Globus pallidus (tissue), 1 donor: ENCODE data around the gene CDC42EP4.
A peak's percentile ranks its signal among the peaks of the same experiment; 100 is the strongest.
"Not testable (repeated sequence)": the region's sequence is repeated elsewhere in the genome, so short reads cannot be mapped to it uniquely, and the experiment has no call there.

Experiments
- DNase-seq: peaks from one replicate; pipeline ENCODE4 v3.0.0-alpha.2; 2015; ENCODE audit warnings: low spot score

Gene CDC42EP4

DNA sequence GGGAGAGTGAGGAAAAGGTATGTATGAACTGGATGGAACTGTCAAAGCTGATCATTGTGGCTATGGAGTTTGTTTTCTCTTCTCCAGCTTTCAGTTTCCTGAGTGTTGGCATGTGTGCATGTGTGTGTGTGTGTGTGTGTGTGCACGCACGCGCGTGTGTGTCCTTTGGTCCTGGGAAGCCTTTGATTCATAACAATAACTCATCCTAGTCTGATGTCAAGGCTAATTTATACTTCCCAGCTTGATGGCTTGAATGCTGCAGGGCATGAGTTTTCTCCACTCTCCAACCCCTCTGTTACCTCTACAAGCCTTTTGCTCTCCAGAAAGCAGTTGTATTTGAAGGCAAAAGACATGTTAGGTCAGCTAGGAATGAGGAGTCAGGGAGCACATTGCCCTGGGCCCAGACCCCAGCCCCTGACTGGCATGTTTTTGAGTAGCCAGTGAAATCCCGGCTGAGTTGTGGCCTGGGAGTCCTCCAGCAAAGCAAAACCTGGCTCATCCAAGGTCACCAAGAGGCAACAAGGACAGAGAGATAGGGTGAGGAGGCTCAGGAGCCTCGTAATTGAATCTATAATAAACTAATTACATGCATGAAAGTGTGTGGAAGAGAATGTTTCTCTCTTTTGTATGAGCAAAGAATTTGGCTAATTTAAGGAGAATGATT, 8.9 kb upstream of the CDC42EP4 start:
- no peak for DNase-seq

DNA sequence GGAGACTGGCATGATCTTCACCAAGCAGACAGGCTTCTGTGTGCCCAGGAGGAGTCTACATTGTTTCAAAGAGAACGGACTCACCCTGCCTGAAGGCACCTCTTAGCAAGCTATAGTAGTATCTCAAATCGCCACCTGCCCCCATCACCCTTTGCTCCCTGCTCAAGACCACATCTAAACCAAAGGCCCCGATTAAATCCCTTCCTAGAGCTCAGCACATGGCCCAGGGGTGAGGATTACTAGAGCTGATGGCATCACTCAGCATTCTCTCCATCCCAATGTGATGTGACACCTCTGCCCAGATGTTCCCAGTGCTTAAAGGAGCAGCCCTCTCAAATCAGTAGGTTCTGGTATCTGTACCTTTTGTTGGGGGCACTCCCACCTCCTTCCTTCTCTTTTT, 8.0 kb upstream of the CDC42EP4 start:
- no peak for DNase-seq

DNA sequence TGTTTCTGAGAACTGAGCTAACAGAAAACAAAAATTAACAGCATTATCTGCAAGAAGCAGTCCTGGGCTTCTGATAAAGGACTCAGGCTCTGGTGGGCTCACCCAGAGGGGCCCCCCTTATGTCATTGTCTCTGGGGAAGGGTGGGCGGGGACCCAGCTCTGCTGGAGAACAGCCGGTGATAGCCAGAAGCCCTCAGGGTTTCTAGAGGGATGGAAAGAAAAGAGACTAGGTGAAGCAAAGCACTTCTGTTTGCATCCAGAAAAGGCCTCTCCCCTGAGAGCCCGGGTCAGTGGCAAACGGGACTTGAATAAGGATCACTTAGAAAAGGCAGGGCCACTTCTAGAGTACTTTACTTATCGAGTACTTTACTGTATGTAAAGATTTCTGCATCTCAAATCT, 7.0 kb upstream of the CDC42EP4 start:
- DNase-seq: no peak

DNA sequence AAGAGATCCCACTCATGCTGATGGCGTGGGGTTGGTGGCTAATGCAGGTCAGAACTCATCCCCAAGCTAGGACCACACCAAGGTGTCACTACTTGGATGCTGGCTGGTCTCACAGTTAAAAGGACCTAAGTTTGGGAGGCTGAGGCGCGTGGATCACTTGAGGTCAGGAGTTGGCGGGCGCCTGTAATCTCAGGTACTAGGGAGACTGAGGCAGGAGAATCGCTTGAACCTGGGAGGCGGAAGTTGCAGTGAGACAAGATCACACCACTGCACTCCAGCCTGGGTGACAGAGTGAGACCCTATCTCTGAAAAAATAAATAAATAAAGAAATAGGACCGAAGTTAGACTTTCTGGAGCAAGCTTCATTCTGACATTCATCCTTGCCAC, 6.6 kb upstream of the CDC42EP4 start:
- DNase-seq: no peak

DNA sequence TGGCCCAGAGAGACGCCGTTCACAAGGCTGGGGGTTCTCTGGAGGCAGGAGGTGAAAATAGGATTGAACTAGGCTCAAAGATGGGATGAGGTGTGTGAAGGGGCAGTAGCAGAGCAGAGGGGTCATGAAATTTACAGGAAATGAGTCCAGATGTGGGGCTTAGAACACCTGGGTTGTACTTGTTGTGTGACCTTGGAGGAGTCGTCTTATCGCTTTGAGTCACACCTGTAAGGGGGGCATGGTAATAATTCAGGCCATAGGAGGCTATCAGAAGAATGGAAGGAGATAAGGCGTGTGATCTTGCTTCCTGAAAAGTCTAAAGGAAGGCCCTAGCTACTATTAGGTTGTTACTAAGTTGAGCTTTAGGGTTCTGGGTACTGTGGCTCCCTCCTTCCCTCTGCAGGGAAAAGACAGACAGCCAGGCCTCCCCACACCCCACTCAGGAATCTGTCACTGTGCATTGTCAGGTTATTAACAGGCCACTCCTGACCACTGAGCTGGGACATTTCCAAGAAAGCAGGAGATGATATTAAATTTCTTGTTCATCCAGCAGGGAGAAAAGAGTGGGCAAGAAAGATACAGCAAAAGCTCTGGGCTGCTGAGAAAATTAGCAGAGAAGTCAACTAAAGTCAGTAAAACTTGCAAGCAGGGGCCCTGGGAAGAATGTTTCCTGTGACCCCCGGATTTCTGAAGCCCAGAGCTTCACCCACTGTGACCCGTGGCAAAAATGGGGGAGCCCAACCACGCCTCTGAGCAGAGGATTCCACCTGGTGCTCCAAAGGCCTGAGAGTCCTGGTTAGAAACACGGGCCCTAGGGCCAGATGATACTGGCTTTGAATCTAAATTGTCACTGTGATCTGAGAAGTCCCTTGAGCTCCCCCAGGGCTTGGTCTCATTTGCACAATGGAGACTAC, 6.0 kb upstream of the CDC42EP4 start:
- no peak for DNase-seq

DNA sequence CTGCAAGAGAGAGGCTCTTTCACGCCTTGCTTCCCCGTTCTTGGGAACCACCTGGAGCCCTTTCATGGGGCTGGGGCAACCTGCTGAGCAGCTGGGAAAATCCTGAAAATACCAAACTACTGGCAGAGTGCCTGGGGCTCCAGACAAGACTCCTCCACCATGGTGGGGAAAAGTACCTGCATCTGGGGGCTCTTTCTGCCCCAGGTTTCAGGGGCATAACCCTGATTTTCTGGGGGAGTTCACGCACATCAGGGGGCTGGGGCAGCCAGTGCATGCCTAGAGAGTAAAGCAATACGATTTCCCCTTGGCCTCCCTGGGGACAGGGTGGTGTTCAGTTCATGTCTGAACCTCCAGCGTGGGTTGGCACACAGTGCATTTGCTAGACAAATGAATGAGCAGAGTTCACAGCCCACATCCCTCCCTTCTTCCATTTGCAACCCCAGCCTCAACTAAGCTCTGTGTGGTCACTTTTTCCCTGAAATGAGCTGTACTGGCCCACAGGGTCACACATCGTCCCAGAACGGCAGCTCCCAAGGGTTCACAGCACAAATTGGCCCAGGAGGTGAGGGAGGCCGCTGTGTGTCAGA, 5.2 kb upstream of the CDC42EP4 start:
- no peak for DNase-seq

DNA sequence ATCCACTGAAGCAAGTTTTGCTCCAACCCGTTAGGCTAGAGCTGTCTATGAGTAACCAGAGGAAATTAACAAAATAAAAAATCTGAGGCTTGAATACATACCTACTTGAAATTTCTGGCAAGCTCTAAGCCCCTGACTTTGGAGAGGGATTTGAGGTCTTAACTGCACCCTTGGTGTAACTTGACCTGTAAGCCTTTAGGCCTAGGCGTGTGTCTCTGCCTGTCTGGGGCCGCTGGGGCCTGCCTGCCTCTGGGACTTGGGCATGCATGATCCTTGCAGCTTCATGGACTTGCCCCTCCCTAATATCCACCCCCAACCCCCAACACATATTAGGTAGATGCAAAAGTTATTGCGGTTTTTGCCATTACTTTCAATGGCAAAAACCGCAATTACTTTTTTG, 3.7 kb upstream of the CDC42EP4 start:
- DNase-seq: no peak

DNA sequence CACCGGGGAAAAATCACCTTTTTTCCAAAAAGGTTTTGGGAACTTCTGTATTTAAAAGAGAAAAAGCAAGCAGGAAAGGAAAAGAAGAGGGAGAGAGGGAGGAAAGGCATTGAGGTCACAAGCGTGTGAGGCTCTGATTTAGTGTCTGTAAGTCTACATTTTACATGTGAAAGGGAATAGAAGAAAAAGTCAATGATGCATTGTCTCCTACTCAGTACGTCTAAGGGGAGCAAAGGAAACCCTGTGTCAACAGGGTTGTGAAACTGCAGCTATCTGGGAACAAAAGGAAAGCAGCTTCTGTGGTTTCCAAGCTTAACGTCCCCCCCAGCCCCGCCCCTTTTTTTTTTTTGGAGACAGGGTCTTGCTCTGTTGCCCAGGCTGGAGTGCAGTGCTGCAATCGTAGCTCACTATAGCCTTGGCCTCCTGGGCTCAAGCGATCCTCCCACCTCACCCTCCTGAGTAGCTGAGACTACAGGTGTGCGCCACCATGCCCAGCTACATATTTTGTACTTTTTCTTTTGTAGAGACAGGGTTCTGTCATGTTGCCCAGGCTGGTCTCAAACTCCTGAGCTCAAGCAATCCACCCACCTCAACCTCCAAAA, 1.8 kb upstream of the CDC42EP4 start:
- DNase-seq: no peak

DNA sequence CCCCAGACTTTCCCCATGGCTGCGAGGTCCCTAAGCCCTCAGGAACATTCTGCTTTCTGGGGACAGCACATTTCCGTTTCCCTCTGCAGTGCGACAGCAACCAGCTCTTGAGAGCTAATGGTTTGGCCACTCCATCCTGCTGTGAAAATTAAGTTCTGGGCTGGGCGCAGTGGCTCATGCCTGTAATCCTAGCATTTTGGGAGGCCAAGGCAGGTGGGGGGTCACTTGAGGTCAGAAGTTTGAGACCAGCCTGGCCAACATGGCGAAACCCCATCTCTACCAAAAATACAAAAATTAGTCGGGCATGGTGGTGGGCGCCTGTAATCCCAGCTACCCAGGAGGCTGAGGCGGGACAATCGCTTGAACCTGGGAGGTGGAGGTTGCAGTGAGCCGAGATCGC, 1.1 kb upstream of the CDC42EP4 start:
- DNase-seq: not testable (repeated sequence)

DNA sequence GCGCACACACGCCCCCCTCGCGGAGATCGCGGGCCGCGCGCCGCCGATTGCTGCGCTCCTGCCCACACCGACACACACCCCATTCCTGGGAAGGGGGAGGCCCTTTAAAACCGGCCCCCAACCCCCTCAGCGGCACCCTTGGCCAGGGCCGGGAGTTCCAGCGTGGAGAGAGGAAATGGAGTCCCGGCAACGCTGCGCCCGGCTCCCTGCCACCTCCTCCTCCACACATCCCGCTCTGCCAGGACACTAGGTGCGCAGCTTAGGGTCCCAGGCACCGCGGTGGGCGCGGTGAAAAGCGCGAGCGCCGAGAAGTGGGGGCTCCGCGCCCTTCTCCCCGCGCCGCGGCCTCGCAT, 397 bp downstream of the CDC42EP4 start:
- no peak for DNase-seq

DNA sequence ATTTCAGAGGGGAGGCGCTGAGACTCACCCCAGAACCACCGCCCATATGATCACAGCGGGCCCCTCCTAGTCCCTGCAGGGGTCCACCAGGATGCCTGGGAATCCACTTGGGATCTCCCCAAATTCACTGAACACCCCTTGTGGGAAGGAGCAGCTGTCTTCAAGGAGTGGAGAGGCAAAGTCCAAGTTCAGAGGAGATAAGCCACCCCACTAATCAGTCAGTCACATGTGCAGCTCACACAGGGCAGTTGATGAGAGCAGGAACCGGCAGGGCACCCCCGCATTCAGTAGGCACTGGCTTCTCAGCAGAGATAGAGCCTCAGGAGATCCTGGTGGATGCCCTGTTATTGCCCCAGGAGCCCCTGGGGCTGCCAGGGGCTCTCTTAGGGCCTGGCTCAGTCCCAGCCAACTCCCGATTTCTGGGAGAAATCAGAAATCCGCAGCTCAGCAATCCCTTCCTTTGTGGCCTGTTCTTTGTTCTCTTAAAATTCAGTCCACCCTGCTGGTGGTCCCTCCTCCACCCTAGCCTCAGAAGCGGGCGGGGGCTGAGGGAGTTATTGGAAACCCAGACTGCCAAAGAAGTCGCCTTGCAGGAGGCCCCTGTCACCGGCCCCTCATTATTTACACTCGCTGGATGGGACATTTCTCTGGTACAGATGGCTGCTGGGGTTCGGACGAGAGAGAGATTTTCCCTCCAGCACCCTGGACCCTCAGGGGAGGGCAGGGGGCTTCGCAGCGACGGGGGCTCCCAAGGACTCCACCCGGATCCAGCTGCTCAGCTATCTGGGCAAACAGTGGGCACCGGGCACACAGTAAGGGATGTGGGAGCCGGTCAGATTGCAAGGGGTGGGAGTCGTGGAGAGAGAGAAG, 1.8 kb downstream of the CDC42EP4 start:
- DNase-seq: no peak

DNA sequence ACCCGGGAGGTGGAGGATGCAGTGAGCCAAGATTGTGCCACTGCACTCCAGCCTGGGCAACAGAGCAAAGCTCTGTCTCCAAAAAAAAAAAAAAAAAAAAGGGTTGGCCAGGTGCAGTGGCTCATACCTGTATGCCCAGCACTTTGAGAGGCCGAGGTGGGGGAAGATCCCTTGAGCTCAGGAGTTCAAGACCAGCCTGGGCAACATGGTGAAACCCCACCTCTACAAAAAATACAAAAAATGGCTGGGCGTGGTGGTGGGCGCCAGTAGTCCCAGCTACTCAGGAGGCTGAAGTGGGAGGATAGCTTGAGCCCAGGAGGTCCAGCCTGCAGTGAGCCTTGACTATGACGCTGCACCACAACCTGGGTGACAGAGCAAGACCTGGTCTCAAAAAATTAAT, 2.8 kb downstream of the CDC42EP4 start:
- DNase-seq: not testable (repeated sequence)

DNA sequence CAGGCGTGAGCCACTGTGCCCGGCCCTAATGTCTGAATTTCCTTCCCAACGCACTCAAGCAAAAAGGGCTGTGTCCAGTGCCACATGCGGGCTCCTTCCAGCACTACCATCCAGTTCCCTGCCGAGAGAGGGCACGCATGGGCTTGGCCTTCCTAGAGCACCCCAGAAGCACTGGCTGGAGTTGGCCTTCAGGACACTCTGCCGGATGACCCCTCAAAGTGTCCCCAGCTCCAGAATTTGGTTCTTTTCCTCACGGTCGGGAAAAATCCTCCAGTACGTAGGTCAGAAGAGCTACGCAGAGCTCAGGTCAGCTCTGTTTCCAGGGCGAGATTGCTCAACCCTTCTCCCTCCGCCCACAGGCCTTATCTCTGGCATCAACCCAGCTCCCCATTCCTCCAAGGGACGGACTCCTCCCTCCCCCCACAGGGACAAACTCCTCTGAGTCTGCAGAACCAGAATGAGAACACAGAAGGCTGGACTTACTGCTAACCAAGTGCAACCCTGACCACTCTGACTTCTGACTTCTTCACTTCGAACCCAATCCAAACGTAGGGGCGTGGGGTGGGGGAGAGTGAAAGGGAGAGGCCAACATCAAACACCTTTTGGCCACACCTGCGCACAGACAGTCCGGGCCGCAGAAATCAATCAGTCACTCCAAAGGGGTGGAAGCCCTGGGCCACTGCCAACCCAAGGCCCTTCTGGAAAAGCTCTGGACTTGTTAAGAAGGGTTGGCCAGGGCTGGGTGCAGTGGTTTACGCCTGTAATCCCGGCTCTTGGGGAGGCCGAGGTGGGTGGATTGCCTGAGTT, 3.6 kb downstream of the CDC42EP4 start:
- no peak for DNase-seq

DNA sequence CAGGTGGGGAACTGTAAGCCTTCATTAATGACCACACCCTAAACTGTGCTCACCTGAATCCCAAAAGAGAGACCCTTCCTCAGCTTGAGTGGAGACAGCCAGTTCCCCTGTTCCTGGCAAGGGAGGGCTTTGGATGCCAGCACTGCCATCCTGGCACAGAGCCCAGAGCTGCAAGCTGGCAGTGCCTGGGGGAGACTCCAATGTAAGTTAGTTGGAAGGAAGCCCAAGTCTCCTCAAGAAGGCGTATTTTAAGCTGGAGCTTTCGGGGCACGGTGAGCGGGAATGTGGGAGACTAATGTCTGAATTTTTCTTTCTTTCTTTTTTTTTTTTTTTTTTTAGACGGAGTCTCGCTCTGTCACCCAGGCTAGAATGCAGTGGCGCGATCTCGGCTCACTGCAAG, 4.7 kb downstream of the CDC42EP4 start:
- peak; percentile 70 for DNase-seq

DNA sequence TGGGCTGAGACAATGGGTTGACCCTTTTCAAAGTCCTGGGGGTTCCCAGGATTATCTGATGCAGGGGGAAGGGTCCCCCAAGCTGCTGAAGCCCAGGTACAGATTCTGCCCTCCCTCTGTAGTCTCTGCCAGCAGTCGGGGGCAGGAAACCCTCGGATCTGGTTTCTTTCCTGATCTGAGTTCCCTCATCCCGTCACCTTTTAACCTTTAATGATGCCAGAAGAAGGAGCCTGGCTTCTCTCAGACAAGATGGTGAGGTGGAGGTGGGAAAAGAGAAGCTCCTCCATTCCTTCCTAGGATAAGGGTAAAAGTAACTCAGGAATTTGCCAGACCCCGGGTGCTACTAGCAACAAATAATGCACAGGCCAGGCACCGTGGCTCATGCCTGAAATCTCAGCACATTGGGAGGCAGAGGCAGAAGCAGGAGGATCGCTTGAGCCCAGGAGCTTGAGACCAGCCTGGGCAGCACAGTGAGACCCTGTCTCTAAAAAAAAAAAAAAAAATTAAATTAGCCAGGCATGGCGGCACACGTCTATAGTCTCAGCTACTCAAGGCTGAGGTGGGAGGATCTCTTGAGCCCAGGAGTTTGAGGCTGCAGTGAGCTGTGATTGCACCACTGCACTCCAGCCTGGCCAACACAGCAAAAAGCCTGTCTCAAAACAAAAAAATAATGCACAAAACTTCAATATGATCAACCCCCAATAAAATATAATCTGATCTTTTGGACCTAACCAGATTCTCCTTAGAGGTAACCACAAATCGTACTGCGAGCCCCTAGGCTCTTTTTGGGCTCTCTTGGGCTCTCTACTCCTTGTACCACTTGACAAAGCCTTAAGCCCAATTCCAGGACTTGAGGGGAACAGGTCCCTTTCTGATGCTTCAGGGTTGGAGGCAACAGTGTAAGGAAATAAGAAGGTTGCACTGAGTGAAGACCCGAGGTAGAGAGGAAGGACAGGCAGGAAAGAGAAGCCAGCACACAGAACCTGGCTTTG, 5.7 kb downstream of the CDC42EP4 start:
- no peak for DNase-seq

DNA sequence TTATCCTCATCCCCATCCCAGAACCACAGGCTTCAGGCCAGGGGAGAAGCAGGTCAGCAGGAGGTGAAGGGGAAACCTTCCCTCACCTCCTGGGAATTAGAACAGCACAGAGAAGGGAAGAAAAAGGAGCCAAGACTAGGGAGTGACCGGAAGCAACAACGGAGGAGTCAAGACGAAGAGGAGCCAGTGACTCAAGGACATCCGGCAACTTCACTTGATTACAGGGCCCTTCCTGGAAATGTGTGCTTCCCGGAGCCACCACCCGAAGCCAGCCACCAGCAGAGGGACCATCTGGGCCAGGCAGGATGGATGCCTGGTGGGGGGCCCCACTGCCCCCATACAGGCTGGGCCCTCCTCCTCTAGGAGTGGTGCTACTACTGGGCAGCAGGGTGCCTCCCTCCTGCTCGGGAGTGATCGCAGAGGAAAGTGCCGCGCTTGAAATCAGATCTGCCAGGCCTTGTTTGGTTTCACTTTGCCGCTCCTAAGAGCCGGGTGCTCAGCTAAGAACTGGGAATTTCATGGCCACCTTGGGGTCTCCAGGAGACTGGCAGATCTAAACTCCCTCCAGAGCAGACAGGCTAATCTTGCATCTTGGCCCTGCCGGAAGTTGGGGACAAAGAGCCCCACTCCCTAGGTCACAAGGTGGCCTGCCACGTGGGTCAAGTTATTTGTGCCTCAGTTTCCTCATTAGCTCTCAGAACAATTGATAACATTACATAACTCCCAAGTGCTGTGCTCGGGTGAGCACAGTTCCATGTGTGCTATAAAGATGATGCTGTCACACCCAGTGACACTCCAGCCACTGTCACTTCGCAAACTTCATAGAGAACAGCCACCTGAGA, 6.6 kb downstream of the CDC42EP4 start:
- peak; percentile 37 for DNase-seq

DNA sequence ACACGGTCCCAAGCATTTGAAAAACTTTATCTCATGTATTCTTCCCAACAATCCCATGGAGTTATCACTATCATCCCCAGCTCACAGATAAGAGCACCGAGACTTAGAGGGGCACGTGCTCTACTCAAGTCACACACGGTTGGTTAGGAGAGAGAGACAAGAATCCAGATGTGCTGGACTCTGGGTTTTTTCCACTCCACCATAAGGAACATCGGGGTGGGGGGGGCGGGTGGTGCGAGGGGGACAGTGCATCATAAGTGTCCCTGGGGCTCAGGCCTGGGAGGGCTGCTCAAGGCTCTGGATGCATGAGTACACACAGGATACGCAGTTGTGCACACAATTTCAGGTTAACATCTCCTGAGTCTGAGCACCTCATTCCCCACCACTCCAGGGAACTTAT, 7.4 kb downstream of the CDC42EP4 start:
- DNase-seq: no peak

DNA sequence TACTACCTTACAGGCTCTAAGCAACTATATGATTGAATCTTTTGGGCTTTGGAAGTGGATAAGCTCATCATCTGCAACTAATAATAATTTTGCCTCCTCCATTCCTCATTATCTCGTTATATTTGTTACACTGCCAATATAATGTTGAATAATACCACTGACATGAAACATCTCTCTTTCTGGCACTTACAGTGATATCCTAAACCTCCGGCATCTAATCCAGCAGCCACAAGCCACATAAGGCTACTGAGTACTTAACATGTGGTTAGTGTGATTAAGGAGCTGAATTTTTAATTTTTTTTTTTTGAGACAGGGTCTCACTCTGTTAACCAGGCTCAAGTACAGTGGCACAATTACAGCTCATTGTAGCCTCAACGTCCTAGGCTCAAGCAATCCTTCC, 9.6 kb downstream of the CDC42EP4 start:
- no peak for DNase-seq

DNA sequence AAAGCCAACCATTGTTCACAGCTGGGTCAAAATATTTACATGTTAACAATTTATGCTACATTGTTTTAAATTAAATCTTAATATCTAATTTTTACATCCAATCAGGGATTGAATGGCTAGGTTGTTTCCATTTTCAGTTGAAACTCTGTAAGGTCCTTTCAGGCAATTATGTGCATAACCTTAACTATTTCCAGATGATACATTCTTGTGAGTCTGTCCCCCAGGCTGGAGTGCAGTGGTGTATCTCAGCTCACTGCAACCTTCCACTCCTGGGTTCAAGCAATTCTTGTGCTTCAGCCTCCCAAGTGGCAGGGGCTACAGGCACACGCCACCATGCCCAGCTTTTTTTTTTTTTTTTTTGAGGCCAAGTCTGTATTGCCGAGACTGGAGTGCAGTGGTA, 10.4 kb downstream of the CDC42EP4 start:
- no peak for DNase-seq
